Measurements from ENCODE around the gene PTPRM. TPM values are rescaled to one million over a fixed set of nuclear protein-coding genes. Genes with fewer than 3 reads are reported as not detected.

PTPRM gene
- total and polyA plus RNA-seq, 2 of the 8 experiments (the other 6 are each of a cell fraction or from before 2014, with no cell fraction given): 4.1 to 7.0 TPM

DNA sequence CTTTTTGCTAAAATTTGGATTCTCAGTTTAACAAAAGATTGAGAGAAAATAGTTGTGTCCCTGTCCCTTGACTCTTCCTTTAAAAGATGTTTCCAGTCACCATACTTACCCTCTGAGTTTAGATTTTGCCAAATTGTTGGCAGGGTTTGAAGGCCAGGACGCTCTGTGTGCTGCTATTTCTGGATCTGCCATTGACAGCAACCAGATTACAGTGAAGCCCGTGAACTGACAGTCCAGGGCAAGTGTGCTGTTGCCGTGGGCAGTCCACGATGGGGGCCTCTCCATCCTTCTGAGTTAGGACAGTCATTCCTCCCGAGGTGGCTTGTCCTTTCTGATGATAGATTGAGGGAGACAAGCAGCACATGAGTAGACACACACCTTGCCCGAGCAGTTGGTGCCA lies 89.9 kb downstream of the PTPRM start:
- no peak overlapping the region for H3K27ac ChIP-seq (ENCODE audit: low read depth, low read length)
- H2AK5ac ChIP-seq (ENCODE audit: low read depth, low read length): no peak overlapping the region
- no peak overlapping the region for H3K14ac ChIP-seq (ENCODE audit: insufficient read length)
- H4K5ac ChIP-seq (ENCODE audit: insufficient read length, low read depth, low read length): no peak overlapping the region
- H3K79me1 ChIP-seq (ENCODE audit: low read depth, low read length): no peaks in the 10 kb centered on the region
- H3K18ac ChIP-seq (ENCODE audit: extremely low read depth, low read length): no peak overlapping the region
- H2BK5ac ChIP-seq (ENCODE audit: low read depth, low read length): no peak overlapping the region
- no peaks in the 10 kb centered on the region for H3K23me2 ChIP-seq (ENCODE audit: low read depth, low read length)
- H3K4me1 ChIP-seq (replicated peaks in 1 of 4; ENCODE audit: control insufficient read depth in 3 of 4, insufficient read depth in 4 of 4, low read length in 3 of 4): peaks cover 0 to 4% (median 2%) of the 10 kb centered on the region in 4 experiments; a peak in 3 of 7 replicates
- H4K8ac ChIP-seq (ENCODE audit: extremely low read depth, insufficient read depth, low read length): no peak overlapping the region
- H3K56ac ChIP-seq (replicated peaks; ENCODE audit: insufficient read length, low read depth, low read length): no peak overlapping the region
- no peak overlapping the region for H2BK15ac ChIP-seq (ENCODE audit: low read length)
- POLR2A ChIA-PET (ENCODE audit: partially characterized antibody): interaction anchor here (1.4 kb wide), 1 partner anchor 10 kb away, joined by 4 read pairs; no protein-coding TSS in a partner anchor
- H3K4me3 ChIP-seq (ENCODE audit: extremely low read depth in 1 of 4, insufficient read depth in 2 of 4, low read depth in 3 of 4, low read length in 4 of 4): no peak overlapping the region
- no peaks in the 10 kb centered on the region for H4K20me1 ChIP-seq (replicated peaks in 1 of 2; ENCODE audit: control insufficient read depth in 1 of 2, insufficient read depth in 2 of 2, low read length in 2 of 2)
- H3K9ac ChIP-seq (replicated peaks in 1 of 4; ENCODE audit: extremely low read depth in 1 of 4, low read depth in 3 of 4, low read length in 3 of 4): no peak overlapping the region
- H2BK20ac ChIP-seq (ENCODE audit: low read length): no peak overlapping the region
- H3K36me3 ChIP-seq (ENCODE audit: control insufficient read depth in 2 of 4, insufficient read depth in 4 of 4, low read length in 3 of 4): no peaks in the 10 kb centered on the region
- H3K4me2 ChIP-seq (ENCODE audit: insufficient read depth in 1 of 2, low read depth in 2 of 2, low read length in 2 of 2): no peak overlapping the region
- no peak for DNase-seq (ENCODE audit: low read depth in 1 of 2, low spot score in 2 of 2)
- CTCF ChIA-PET (ENCODE audit: partially characterized antibody): no interaction called here
- WGBS, 2 experiments (ENCODE audit: extremely low coverage in 1 of 2, insufficient coverage in 1 of 2, insufficient read length in 1 of 2, insufficient replicate concordance in 2 of 2, low coverage in 1 of 2, low lambda C conversion rate in 2 of 2, missing lambda C conversion rate in 1 of 2): 89% methylated on average over 6 of the region's 6 CpGs; no CpG with 5 or more reads in 1 of the 2 experiments
- H2AFZ ChIP-seq (ENCODE audit: low read length): no peak overlapping the region
- FAIRE-seq: no peak
- no peak overlapping the region for H3K4ac ChIP-seq (replicated peaks; ENCODE audit: insufficient read length, low read depth, low read length)
- H4K91ac ChIP-seq (replicated peaks; ENCODE audit: insufficient read length, low read length): no peak overlapping the region
- no peaks in the 10 kb centered on the region for H3K79me2 ChIP-seq (ENCODE audit: control insufficient read depth in 1 of 2, insufficient read depth in 2 of 2, low read length in 2 of 2)
- TF ChIP-seq RFX5 (IDR thresholded peaks at IDR 0.05; ENCODE audit: borderline replicate concordance, low read depth, low read length): no peak
- TF ChIP-seq, protein P1, sequence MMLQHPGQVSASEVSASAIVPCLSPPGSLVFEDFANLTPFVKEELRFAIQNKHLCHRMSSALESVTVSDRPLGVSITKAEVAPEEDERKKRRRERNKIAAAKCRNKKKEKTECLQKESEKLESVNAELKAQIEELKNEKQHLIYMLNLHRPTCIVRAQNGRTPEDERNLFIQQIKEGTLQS (IDR thresholded peaks at IDR 0.05; ENCODE audit: insufficient read depth, low read depth, low read length): no peak
- no peak for TF ChIP-seq HDAC6 (IDR thresholded peaks at IDR 0.05; ENCODE audit: low read depth, low read length)
- TF ChIP-seq EP300 (IDR thresholded peaks at IDR 0.05; ENCODE audit: borderline replicate concordance in 1 of 2, low read depth in 2 of 2, low read length in 2 of 2): no peak
- H3K23ac ChIP-seq (ENCODE audit: insufficient read length): no peak overlapping the region
- H3K27me3 ChIP-seq (replicated peaks in 1 of 4; ENCODE audit: control insufficient read depth in 3 of 4, extremely low read depth in 1 of 4, insufficient read depth in 3 of 4, low read length in 3 of 4): no peaks in the 10 kb centered on the region
- H2BK12ac ChIP-seq (ENCODE audit: low read depth, low read length): no peak overlapping the region
- H3K9me3 ChIP-seq (ENCODE audit: insufficient read depth in 2 of 2, low read depth in 1 of 2, low read length in 1 of 2): no peaks in the 10 kb centered on the region
- no peak overlapping the region for H2BK120ac ChIP-seq (replicated peaks; ENCODE audit: low read depth, low read length)
